ENCODE results near the gene EIF4G3.
"Not testable (repeated sequence)": the region's sequence is repeated elsewhere in the genome, so short reads cannot be mapped to it uniquely, and the experiment has no call there.

The EIF4G3 gene

GRCh38 chr1:20819818-20820217, 356.9 kb downstream of the EIF4G3 start:
- DNase-seq (ENCODE audit: low read depth), result no peak

GRCh38 chr1:20814534-20814871, 362.2 kb downstream of the EIF4G3 start:
- no peak for DNase-seq (ENCODE audit: low read depth)

GRCh38 chr1:20811916-20812315, 364.8 kb downstream of the EIF4G3 start:
- DNase-seq (ENCODE audit: low read depth), result no peak

GRCh38 chr1:20793236-20793635, 383.5 kb downstream of the EIF4G3 start:
- DNase-seq (ENCODE audit: low read depth), result no peak

GRCh38 chr1:20792196-20792595, 384.5 kb downstream of the EIF4G3 start:
- DNase-seq (ENCODE audit: low read depth), result no peak

GRCh38 chr1:20790785-20791184, 385.9 kb downstream of the EIF4G3 start:
- DNase-seq (ENCODE audit: low read depth), result no peak

GRCh38 chr1:20789598-20789997, 387.1 kb downstream of the EIF4G3 start:
- not testable (repeated sequence) for DNase-seq (ENCODE audit: low read depth)

GRCh38 chr1:20787840-20788795, 388.6 kb downstream of the EIF4G3 start:
- DNase-seq (ENCODE audit: low read depth), result no peak

GRCh38 chr1:20787029-20787839, 389.5 kb downstream of the EIF4G3 start, which contains the start of gene HP1BP3:
TSS of gene HP1BP3 (minus strand) at chr1:20787307. CDS start at chr1:20780440, 6,867 bp downstream.
- peak; percentile 72 for DNase-seq (ENCODE audit: low read depth)

- DNase-seq (ENCODE audit: low read depth), result peak; percentile 92
Measured at GRCh38 chr1:20786253-20787028, 390.3 kb downstream of the EIF4G3 start.

- no peak for DNase-seq (ENCODE audit: low read depth)
Measured at GRCh38 chr1:20785907-20786252, 390.8 kb downstream of the EIF4G3 start.

- DNase-seq (ENCODE audit: low read depth), result no peak
Measured at GRCh38 chr1:20775700-20776099, 401.0 kb downstream of the EIF4G3 start.

- DNase-seq (ENCODE audit: low read depth), result no peak
Measured at GRCh38 chr1:20771780-20772179, 404.9 kb downstream of the EIF4G3 start.

- DNase-seq (ENCODE audit: low read depth), result no peak
Measured at GRCh38 chr1:20770314-20771087, 406.2 kb downstream of the EIF4G3 start.

- DNase-seq (ENCODE audit: low read depth), result no peak
Measured at GRCh38 chr1:20767271-20767670, 409.4 kb downstream of the EIF4G3 start.

- no peak for DNase-seq (ENCODE audit: low read depth)
Measured at GRCh38 chr1:20763417-20763816, 413.3 kb downstream of the EIF4G3 start.

- DNase-seq (ENCODE audit: low read depth), result no peak
Measured at GRCh38 chr1:20760322-20760721, 416.4 kb downstream of the EIF4G3 start.

Measured in T-helper 22 cell (primary cell).